SU-DHL-6 (cell line): ENCODE data around the gene PER3.

Source experiments
- CTCF ChIP-seq: fragments of 200-600 bp; sonication (generic); IDR thresholded peaks from one replicate; pipeline ENCODE4 v1.5.1; 2017; ENCODE audit warnings: antibody characterized with exemption, mild to moderate bottlenecking, low read length, moderate library complexity; ENCODE audit not compliant: insufficient read depth, poor library complexity, severe bottlenecking
- EZH2phosphoT487 ChIP-seq: fragments of 200-600 bp; sonication (generic), shearing (Covaris generic); conservative IDR thresholded peaks from 2 replicates; pipeline ENCODE4 v1.6.1; 2018; ENCODE audit warnings: mild to moderate bottlenecking, antibody characterized with exemption, low read length, moderate library complexity, mixed read lengths

GRCh38 chr1:7839526-7839925 is 55.4 kb downstream of the PER3 start:
- no peak for TF ChIP-seq CTCF
- no peak for TF ChIP-seq EZH2phosphoT487
